Measurements from ENCODE around the gene IFNA5. TPM values are rescaled to one million over a fixed set of nuclear protein-coding genes. Genes with fewer than 3 reads are reported as not detected.
A peak's percentile ranks its signal among the peaks of the same experiment; 100 is the strongest.

The IFNA5 gene
- total and polyA plus RNA-seq, 5 donors, result not detected

DNA sequence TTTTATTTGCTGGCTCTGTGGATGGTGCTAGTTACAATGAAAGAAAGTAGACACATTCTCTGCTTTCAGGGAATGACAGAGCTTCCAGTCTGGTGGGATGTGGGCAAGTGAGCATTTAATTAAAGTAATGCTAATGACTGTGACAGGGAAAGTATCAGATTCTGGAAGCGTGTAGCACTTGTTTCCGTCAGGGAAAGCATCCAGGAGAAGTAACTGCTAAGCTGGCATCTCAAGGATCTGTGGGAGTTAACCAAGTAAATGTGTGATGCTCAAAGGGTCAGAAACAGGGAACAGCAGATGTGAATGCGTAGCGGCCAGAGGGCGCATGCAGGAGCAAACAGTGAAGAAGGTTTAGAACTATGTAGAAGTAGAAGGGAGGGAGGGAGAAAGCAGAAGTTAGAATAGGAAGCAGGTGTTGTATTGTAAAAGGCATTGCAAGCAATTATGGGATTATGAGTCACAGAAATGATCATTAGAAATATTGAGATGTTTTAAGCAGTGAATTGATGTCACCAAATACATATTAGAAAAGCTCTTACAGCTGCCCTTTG is 17.9 kb upstream of the IFNA5 start:
- 84% methylated on average over 5 of the region's 5 CpGs for WGBS
- H3K4me3 ChIP-seq (ENCODE audit: low read length), result no peak overlapping the region
- intact Hi-C loops (cut with DNase I), result loop anchor here in 3 of 4 donors (5.0 to 10.0 kb wide), 4 partner anchors 72 to 464 kb away; no protein-coding TSS in a partner anchor
- ATAC-seq, result no peak
- peaks cover 2% of the 10 kb centered on the region for H3K4me1 ChIP-seq (ENCODE audit: control insufficient read depth, insufficient read depth, low read length)
- H3K27ac ChIP-seq (ENCODE audit: low read length), result no peak overlapping the region
- no peak for DNase-seq
- H3K27me3 ChIP-seq (ENCODE audit: control insufficient read depth, insufficient read depth), result no peaks in the 10 kb centered on the region
- no peaks in the 10 kb centered on the region for H3K9me3 ChIP-seq (ENCODE audit: control insufficient read depth, low read length)

DNA sequence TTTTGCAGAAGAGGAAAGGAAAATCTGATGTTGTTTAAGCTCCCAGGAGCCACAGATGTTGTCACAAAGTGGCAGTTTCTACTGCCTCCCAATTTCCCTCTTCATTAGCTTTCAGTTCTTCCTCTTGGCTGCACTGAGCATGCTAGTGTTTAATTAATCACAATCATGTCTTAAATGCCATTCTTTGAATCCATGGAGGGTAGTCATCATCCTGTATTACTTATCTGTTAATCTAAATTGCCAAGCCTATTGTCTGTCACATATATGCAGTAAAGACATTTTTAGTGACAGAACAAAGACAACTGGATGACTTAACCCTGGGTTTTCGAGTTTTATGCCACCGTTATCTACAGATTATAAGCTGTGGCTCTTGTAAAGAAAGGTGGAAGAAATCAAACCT is 15.4 kb upstream of the IFNA5 start:
- H3K4me1 ChIP-seq (ENCODE audit: control insufficient read depth, insufficient read depth, low read length), result peaks cover 3% of the 10 kb centered on the region
- H3K27ac ChIP-seq (ENCODE audit: low read length), result no peak overlapping the region
- DNase-seq, result no peak
- intact Hi-C loops (cut with DNase I), result loop anchor here in 3 of 4 donors (5.0 to 10.0 kb wide), 4 partner anchors 74 to 467 kb away; no protein-coding TSS in a partner anchor
- no peaks in the 10 kb centered on the region for H3K27me3 ChIP-seq (ENCODE audit: control insufficient read depth, insufficient read depth)
- no peak for ATAC-seq
- no peaks in the 10 kb centered on the region for H3K9me3 ChIP-seq (ENCODE audit: control insufficient read depth, low read length)
- no peak overlapping the region for H3K4me3 ChIP-seq (ENCODE audit: low read length)
- WGBS, result 59% methylated on average over 2 of the region's 2 CpGs

- intact Hi-C loops (cut with DNase I), result loop anchor here in 1 of 4 donors (10.0 kb wide), 1 partner anchor 467 kb away; no protein-coding TSS in a partner anchor
- Histone ChIP-seq H3K4me3 (ENCODE audit: low read length) (no peak overlapping the region), H3K9me3 (ENCODE audit: control insufficient read depth, low read length) (no peaks in the 10 kb centered on the region), H3K27ac (ENCODE audit: low read length) (no peak overlapping the region), H3K4me1 (ENCODE audit: control insufficient read depth, insufficient read depth, low read length) (peaks cover 1% of the 10 kb centered on the region), H3K27me3 (ENCODE audit: control insufficient read depth, insufficient read depth) (no peaks in the 10 kb centered on the region)
- DNase-seq (peak in 2 of 3 donors; percentile 11 to 54), ATAC-seq (peak; percentile 74 to 76)
- 17% methylated on average over 7 of the region's 7 CpGs for WGBS
Measured at GRCh38 chr9:21317956-21318923, 13.1 kb upstream of the IFNA5 start.

DNA sequence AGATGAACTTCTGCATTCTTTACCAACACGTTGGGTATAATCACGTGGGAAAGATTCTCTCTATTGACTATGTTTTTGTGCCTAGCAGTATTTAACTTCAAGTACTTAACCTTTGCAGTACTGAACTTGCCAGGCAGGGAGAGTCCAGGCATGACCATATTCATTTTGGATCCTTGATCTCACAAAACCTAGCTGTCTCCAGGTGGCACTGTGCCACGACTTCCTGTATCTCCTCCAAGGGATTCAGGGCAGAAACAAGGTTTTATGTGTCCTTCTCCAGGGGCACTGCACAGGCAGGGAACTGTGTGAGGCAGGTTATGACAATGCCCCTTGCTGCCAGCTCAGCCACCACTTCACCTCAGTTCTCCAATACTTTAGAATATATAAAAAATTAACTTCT is 11.7 kb upstream of the IFNA5 start:
- DNase-seq (peak in 2 of 3 donors; percentile 12 to 55), ATAC-seq (no peak)
- Histone ChIP-seq H3K4me1 (ENCODE audit: control insufficient read depth, insufficient read depth, low read length) (peaks cover 1% of the 10 kb centered on the region), H3K4me3 (ENCODE audit: low read length) (no peak overlapping the region), H3K9me3 (ENCODE audit: control insufficient read depth, low read length) (no peaks in the 10 kb centered on the region), H3K27ac (ENCODE audit: low read length) (no peak overlapping the region), H3K27me3 (ENCODE audit: control insufficient read depth, insufficient read depth) (no peaks in the 10 kb centered on the region)
- intact Hi-C loops (cut with DNase I), result loop anchor here in 1 of 4 donors (10.0 kb wide), 1 partner anchor 468 kb away; no protein-coding TSS in a partner anchor
- 17% methylated on average over 3 of the region's 3 CpGs for WGBS

DNA sequence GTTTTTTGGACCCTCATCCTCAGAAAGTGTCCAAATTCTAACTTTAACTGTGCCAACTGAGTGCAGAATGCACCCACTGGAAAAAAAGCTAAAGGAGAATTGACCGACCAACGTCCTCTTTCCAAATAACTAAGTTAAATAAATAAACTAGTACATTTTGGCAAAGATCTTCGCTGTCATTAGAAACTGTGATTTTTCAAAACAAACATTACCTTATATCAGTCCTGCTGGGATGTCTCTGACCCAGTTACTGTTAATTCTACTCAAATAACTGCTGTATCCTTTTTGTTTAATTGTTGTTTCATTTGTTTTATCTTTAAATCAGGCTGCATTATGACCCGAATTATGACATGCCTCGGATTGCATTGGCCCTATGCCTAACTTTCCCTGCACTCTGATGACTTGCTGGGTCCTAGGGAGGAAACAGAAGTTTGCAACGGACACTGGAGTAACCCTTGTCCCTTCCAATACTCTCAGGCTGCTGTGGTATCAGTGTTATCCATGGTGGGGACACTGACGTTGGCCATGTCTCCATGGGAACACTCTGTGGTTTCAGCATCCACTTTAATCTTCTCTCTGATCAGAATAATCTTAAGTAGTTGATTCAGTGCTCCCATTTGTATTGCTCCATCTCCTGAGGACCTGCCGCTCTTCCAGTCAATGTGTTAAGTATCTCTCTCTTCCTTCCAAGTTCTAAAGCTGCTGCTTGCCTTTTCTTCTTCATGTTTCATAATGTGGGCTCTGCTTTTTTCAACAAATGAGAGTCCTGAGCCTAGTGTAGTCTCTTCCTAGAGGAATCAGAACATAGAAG is 11.1 kb upstream of the IFNA5 start:
- intact Hi-C loops (cut with DNase I), result loop anchor here in 1 of 4 donors (10.0 kb wide), 1 partner anchor 469 kb away; no protein-coding TSS in a partner anchor
- peaks cover 1% of the 10 kb centered on the region for H3K4me1 ChIP-seq (ENCODE audit: control insufficient read depth, insufficient read depth, low read length)
- no peaks in the 10 kb centered on the region for H3K27me3 ChIP-seq (ENCODE audit: control insufficient read depth, insufficient read depth)
- no peaks in the 10 kb centered on the region for H3K9me3 ChIP-seq (ENCODE audit: control insufficient read depth, low read length)
- ATAC-seq (peak in 1 of 2 donors; percentile 55), DNase-seq (no peak)
- 32% methylated on average over 8 of the region's 8 CpGs for WGBS
- H3K27ac ChIP-seq (ENCODE audit: low read length), result no peak overlapping the region
- H3K4me3 ChIP-seq (ENCODE audit: low read length), result no peak overlapping the region

DNA sequence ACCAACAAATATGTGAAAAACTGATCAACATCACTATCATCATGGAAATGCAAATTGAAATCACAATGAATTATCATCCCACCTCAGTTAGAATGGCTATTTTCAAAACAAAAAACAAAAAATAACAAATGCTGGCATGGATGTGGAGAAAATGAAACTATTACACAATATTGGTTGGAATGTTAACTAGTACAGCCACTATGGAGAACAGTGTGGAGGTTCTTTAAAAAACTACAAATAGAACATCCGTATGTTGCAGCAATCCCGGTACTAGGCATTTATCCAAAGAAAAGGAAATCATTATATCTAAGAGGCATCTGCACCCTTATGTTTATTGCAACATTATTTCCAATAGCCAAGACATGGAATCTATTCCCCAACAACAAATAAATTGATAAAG is 9.0 kb upstream of the IFNA5 start:
- Histone ChIP-seq H3K4me1 (ENCODE audit: control insufficient read depth, insufficient read depth, low read length) (peaks cover 1% of the 10 kb centered on the region), H3K27ac (ENCODE audit: low read length) (no peak overlapping the region), H3K27me3 (ENCODE audit: control insufficient read depth, insufficient read depth) (no peaks in the 10 kb centered on the region), H3K4me3 (ENCODE audit: low read length) (no peak overlapping the region), H3K9me3 (ENCODE audit: control insufficient read depth, low read length) (no peaks in the 10 kb centered on the region)
- DNase-seq, result no peak
- ATAC-seq, result no peak
- 82% methylated on average over 2 of the region's 2 CpGs for WGBS
- intact Hi-C loops (cut with DNase I), result loop anchor here in 1 of 4 donors (10.0 kb wide), 1 partner anchor 471 kb away; no protein-coding TSS in a partner anchor

DNA sequence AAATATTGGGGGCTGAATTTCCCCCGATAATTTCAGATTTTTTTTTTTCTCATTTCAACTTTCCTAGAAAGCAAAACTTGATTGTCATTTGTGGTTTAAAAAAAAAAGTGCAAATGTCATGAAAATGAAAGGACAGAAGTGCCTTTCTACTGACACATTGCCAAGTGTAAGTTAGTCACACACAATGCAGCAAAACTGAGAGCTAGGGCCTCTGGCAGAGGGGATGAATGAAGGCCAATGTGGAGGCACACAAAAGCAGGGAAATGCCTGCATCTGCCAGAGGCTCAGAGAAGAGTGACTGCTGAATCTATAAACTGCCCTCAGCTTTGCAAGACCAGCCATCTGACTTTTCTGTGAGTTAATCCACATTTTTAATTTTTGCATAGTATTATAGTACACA is 6.8 kb upstream of the IFNA5 start:
- 78% methylated on average over 1 of the region's 1 CpG for WGBS
- ATAC-seq, result no peak

DNA sequence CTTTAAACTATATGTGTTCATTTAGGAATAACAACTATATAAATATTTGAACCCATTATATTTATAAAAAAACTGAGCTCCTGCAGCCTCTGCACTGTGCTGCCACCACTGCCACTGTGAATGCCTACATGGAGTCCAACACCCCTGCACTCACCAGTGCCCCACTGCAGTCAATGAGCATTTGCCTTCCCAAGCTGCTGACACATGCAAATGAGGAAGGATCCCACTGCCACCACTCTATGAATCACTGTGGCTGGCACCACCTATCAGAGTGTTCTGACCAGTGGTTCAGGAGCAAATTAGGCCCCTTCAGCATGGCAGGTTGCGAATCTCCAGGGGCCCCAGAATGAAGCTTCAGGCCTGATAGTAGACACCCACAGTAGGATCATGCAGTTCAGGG is 9.1 kb downstream of the IFNA5 start:
- DNase-seq (no peak), ATAC-seq (no peak)
- 80% methylated on average over 1 of the region's 1 CpG for WGBS

More for the DNA sequence above, 6.8 kb upstream of the IFNA5 start:
- Histone ChIP-seq H3K27ac (ENCODE audit: low read length) (no peak overlapping the region), H3K27me3 (ENCODE audit: control insufficient read depth, insufficient read depth) (no peaks in the 10 kb centered on the region), H3K4me3 (ENCODE audit: low read length) (no peak overlapping the region), H3K4me1 (ENCODE audit: control insufficient read depth, insufficient read depth, low read length) (peaks cover 1% of the 10 kb centered on the region), H3K9me3 (ENCODE audit: control insufficient read depth, low read length) (no peaks in the 10 kb centered on the region)
- no peak for DNase-seq
- intact Hi-C loops (cut with DNase I), result loop anchor here in 1 of 4 donors (10.0 kb wide), 1 partner anchor 473 kb away; no protein-coding TSS in a partner anchor

DNA sequence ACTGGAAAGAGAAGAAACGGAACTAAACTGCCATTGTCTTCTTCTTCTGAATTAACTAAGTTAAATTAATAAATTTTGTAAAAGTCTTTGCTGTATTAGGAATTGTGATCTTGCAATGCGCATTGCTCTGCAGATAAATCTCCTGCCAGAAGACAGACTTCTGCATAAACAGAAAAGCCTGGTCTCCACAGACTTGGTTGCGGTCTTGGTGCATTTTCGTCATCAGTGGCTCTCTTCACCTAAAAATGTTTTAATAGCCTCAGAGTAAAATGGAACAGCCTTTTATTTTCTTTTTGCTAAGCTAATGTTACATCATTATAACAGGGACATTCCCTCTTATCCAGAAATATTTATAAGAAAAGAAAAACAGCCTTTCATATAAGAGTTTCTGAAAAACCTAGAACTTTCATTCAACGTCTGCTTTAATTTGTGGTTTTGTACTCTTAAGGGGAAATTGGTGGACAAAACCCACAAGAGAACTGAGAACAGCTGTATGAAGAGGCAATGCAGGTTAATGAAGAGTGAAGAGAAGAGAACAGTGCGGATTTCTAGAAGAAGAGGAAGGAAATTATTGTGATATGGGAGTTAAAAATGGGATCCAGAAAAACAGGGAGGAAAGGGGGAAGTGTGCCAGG is 10.1 kb downstream of the IFNA5 start:
- H3K27me3 ChIP-seq (ENCODE audit: control insufficient read depth, insufficient read depth), result no peaks in the 10 kb centered on the region
- no peak overlapping the region for H3K4me3 ChIP-seq (ENCODE audit: low read length)
- intact Hi-C loops (cut with DNase I), result no loop called here
- ATAC-seq (no peak), DNase-seq (no peak)
- no peak overlapping the region for H3K27ac ChIP-seq (ENCODE audit: low read length)
- no peaks in the 10 kb centered on the region for H3K9me3 ChIP-seq (ENCODE audit: control insufficient read depth, low read length)
- 63% methylated on average over 6 of the region's 6 CpGs for WGBS
- H3K4me1 ChIP-seq (ENCODE audit: control insufficient read depth, insufficient read depth, low read length), result no peaks in the 10 kb centered on the region

More for the DNA sequence above, 9.1 kb downstream of the IFNA5 start:
- no peaks in the 10 kb centered on the region for H3K27me3 ChIP-seq (ENCODE audit: control insufficient read depth, insufficient read depth)
- H3K27ac ChIP-seq (ENCODE audit: low read length), result no peak overlapping the region
- no peak overlapping the region for H3K4me3 ChIP-seq (ENCODE audit: low read length)
- no peaks in the 10 kb centered on the region for H3K9me3 ChIP-seq (ENCODE audit: control insufficient read depth, low read length)
- no peaks in the 10 kb centered on the region for H3K4me1 ChIP-seq (ENCODE audit: control insufficient read depth, insufficient read depth, low read length)
- intact Hi-C loops (cut with DNase I), result no loop called here

GRCh38 chr9:21294364-21294774 is 10.7 kb downstream of the IFNA5 start:
- ATAC-seq, result no peak
- Histone ChIP-seq H3K9me3 (ENCODE audit: control insufficient read depth, low read length) (no peaks in the 10 kb centered on the region), H3K4me3 (ENCODE audit: low read length) (no peak overlapping the region), H3K4me1 (ENCODE audit: control insufficient read depth, insufficient read depth, low read length) (no peaks in the 10 kb centered on the region), H3K27me3 (ENCODE audit: control insufficient read depth, insufficient read depth) (no peaks in the 10 kb centered on the region), H3K27ac (ENCODE audit: low read length) (no peak overlapping the region)
- WGBS, result 82% methylated on average over 1 of the region's 1 CpG
- intact Hi-C loops (cut with DNase I), result no loop called here
- no peak for DNase-seq

Measured in right cardiac atrium (tissue), 5 donors.